HG03196 (cell line): ENCODE measurements around the gene BLNK.
A peak's percentile ranks its signal among the peaks of the same experiment; 100 is the strongest.

ENCODE experiments used
- ATAC-seq: cut with Tn5 transposase; IDR thresholded peaks from one replicate; pipeline ENCODE4 v1.9.1; 2021; ENCODE audit not compliant: unreplicated experiment

Gene BLNK

DNA sequence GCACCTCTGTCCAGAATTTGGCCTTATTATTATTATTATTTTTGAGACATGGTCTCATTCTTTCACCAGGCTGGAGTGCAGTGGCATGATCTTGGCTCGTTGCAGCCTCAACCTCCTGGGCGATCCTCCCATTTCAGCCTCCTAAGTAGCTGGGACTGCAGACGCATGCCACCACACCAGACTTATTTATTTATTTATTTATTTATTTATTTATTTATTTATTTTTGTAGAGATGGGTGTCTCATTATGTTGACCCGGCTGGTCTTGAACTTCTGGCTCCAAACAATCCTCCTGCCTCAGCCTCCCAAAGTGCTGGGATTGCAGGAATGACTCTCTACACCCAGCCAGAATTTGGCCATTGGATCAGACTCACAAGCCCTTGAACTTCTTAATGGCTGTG, 6.4 kb downstream of the BLNK start:
- ATAC-seq: no peak

DNA sequence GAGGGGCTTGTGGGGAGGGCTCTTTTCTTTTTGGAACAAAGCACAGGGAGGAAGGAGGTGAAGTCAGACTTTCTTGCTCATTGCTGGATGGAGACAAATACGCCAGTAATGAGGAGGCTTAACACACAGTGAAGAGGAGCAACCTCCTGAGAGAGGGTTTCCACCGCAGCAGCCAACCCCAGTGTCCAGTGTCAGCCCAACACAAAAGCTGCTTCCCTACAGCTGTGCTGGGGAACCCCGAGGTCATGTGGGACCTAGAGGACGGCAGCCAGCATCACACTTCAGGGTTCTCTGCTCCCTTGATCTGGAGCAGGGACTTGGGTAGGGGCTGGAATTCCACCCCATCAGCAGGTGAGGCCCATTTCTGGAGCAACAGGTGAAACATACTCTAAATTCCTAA, 7.7 kb downstream of the BLNK start:
- no peak for ATAC-seq

DNA sequence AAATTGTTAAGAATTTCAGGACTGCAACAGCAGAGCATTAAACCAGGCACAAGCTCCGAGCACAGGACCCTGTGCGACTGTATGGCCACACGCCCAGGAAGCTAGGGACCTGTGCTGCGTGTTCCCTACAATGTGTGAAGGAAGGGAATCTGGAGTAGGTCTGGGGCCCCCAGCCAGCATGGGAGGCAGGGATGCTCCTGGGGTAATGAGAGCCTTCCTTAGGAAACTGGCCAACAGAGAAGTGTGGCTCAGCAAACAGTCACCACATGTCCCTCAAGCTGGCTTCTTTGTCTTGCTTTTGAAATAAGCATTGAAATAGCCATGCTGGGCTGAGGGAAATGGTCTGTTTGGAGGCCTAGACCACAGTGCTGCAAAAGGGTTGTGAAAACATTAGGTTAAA, 8.2 kb downstream of the BLNK start:
- no peak for ATAC-seq

DNA sequence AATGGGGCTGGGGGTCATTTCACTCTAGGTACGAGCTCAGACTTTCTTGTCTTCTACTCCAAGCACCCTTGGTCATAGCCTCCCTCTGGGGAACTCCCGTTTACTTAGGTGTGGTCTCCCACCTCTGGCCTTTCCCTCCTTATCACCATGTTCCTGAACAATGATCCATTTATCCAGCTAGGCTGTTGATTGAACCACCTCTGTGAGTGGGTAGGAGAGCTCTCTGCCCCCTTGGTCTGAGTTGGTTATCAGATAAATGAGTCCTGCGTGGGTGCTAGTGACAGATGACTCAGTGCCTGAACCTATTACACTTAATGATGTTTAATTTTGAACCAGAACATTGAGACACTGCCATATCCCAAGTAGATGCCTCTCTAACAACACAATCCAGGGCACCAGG, 9.4 kb downstream of the BLNK start:
- ATAC-seq: no peak

DNA sequence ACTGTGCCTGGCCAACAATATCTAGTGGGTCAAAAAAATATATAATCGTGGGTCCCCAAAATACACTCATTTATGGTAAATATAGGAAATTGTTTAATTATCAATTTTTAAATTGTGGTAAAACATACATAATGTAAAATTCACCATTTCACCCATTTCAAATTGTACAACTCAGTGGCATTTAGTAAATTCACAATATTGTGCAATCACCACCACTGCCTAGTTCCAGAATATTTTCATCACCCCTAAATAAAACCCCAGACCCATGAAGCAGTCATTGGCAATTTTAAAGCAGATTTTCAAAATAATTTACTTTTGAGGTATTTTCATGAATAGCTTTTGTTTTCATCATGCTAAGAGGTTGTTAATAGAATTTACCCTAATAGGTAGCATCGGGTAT, 10.2 kb downstream of the BLNK start:
- no peak for ATAC-seq

DNA sequence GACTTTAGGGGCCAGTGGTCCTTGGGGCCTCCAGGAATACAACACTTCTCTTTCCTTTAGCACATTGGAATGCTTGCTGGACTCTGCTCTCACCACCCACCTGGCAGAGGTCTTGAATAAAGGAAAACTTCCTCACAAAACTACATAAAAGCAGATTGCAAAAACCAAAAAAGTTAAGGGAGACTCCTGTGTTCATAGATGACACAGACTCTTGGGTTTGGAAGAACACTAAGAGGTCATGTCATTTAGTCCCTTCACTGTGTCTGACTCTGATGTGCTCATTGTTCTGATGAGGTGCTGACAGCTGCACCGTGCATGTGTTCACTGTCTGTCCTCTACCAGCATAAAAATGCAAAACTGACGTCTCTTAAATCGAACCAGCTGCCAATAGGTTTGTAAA, 11.4 kb downstream of the BLNK start:
- ATAC-seq: no peak

DNA sequence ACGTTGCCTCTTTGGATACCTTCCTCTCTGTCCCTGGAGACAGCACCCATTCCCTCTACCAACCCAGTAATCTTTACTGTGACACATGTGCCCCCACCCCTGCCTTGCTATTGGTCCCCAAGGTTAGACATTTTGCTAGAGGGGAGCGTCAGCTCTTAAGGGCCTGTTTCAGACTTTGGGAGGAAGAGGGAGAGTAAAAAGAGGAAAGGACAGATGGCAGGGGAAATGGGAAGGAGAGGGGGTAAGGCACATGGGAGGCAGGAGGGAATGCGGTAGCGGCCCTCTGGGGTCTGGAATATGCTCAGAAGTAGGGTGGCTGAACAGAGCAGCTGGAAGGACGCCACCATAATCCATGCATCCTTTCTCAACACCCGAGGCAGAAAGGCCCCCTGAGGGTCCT, 12.2 kb downstream of the BLNK start:
- ATAC-seq: no peak

DNA sequence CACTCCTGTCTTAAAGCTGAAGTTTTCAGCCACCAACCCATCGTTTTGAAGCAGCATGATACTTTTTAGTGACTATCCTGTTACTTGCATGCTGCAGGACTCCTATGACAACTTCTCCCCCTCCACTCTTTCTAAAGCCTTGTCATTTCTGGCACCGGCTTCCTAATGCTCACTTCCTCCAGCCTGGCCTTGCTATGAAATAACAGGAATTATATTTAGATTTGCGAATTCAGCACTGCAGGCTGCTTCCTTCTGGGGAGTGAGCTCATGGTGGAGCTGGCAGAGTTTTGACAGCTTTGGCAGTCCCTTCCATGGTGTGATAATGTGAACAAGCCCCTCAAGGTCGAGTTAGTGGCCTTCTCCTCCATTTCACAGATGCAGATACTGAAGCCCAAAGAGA, 13.4 kb downstream of the BLNK start:
- ATAC-seq: no peak

DNA sequence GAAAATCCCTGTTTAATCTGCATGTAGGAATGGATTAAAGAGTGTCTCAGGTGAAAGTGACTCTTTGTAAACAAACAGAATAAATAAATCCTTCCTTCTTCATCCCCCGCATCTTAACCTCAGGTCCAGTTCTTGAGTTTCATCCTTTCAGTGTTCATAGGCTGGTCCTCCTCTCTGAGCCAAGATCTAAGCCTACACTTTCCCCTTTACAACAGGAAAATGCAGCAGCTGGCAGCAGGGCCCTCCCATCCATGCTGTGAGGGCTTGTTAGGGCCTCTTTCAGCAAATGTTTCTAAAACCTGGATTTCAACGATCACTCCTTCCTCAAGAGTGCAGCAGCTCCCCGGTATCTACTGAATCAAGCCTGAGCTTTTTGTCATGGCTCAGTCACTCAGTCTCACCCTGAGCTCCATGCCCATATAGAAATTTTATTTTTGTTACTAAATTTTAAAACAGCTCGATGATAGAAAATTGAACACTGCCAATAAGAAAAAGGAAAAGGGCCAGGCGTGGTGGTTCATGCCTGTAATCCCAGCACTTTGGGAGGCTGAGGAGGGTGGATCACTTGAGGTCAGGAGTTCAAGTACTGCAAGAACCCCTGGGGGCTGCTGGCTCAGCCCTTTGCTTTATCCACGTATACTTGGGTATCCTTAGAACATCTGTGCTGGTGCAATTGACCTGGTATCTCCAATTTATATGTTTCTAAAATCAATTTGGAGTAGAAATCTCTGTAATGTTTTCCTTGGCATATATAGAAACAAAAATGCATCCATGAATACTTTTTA, 15.6 kb downstream of the BLNK start:
- no peak for ATAC-seq

DNA sequence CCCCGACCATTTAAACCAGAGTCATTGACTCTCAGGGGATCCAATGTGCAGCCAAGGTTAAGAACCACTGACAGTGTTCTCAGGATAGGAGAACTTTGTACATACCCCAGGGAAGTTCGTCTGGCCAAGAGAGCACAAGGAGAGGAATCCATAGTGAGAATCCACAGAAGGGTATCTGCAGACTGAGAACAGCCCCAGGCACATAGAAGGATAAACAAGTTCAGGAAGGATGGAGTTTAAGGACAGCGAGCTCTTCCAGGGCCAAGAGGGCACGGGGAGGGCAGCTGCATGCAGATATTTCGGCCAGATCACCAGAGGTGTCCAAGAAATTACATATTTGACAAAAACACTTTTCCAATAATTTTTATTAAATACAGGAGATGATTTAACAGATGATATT, 16.4 kb downstream of the BLNK start:
- no peak for ATAC-seq

DNA sequence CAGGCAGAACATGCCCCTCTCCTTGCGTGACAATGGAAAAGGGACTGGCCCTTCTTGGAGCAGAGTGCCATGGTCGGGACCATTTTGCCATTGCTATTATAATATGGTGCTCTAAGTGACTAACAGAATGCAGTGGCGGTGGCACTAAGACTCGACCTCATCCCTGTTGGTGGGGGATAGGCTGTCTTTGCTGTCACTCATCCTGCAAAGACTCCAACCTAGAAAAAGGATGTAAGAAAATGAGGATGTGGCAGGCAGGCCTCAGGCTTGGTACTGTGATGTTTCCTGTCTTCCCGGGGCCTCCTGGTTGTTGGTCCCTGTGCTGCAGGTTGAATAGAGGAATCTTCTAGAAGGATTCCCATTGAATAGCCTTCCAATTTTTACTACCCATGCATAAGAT, 18.6 kb downstream of the BLNK start:
- ATAC-seq: no peak

DNA sequence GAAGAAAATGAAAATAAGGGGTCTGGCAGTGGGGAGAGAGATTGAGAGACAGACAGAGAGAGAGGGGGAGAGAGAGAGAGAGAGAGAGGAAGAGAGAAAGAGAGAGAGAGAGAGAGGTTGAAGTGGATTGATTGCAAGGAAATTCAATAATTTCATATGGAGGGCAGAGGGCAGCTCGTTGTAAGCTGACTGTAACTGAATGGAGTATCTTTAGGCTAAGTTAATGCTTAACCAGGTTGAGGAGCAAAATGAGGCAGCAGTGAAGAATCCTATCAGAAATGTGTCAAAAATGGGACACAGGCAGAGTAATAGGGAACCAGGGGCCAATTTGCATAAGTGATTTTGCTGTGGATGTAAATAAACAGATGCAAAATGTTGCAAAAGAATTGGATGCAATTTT, 21.0 kb downstream of the BLNK start:
- ATAC-seq: no peak

DNA sequence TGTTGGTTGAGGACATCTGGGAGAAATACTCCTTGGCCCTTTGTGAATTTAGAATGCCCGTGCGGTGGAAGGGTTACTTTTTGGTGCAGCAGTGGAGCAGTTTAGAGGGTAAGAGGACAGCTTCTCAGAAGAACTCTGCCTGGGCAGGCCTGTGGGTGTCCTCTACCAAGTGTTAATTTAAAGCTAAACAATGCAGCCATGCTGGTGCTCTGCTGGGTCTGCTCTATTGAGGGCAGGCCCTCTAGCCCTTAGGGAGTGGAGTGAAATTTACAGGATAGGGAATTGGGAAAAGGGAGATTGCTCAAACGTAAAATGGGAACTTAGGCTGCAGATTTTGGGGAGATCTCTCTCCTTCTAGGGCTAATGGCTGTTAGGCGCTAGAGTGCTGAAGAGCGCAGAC, 22.1 kb downstream of the BLNK start:
- ATAC-seq: no peak

DNA sequence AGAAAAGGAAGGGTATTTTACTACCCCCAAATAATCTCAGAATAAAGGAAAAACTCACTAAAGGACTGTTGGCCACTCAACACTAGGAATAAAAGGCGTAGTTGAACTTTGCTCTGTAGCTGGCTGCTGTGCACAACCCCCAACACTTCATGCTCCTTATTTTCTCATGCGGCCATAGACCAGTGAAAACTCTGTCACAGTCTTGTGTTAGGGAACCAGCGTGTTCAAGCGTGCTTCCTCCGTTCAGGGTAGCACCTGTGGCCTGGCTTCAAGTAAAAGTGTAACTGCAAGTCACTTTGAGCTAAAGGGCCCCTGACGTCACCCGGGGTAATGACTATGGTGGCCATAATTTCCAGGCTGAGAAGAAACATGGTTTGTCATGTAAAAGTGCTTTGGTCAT, 27.0 kb downstream of the BLNK start:
- peak; percentile 97 for ATAC-seq

DNA sequence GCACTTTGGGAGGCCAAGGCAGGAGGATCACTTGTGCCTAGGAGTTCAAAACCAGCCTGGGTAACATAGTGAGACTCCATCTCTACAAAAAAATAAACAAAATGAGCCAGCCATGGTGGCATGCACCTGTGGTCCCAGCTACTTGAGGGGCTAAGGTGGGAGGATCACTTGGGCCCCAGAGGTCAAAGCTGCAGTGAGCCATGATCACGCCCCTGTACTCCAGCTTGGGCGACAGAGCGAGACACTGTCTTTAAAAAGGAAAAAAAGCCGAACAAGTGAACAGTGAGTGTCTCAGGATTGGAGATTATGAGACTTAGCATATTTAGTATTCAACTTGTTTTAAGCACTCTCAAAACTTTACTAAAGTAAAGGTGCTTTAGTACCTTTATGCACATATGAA, 28.1 kb downstream of the BLNK start:
- no peak for ATAC-seq

DNA sequence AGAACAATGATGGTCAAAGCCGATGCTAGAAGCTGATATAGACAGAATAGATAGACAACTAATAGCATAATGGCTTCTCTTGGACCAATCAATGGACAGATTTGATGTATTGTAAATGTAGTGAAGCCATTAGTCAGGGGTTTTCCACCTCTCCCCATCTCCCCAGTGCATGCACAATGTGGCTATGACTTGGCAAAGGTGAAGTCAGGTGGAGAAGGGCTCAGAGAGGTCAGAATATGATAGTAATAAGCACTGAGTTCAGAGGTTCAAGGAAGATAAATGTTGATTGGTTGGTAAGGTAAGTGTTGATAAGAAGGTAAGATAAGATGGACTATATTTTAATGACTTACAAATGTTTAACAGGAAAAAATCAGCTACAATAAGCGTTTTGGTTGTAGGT, 28.5 kb downstream of the BLNK start:
- no peak for ATAC-seq

DNA sequence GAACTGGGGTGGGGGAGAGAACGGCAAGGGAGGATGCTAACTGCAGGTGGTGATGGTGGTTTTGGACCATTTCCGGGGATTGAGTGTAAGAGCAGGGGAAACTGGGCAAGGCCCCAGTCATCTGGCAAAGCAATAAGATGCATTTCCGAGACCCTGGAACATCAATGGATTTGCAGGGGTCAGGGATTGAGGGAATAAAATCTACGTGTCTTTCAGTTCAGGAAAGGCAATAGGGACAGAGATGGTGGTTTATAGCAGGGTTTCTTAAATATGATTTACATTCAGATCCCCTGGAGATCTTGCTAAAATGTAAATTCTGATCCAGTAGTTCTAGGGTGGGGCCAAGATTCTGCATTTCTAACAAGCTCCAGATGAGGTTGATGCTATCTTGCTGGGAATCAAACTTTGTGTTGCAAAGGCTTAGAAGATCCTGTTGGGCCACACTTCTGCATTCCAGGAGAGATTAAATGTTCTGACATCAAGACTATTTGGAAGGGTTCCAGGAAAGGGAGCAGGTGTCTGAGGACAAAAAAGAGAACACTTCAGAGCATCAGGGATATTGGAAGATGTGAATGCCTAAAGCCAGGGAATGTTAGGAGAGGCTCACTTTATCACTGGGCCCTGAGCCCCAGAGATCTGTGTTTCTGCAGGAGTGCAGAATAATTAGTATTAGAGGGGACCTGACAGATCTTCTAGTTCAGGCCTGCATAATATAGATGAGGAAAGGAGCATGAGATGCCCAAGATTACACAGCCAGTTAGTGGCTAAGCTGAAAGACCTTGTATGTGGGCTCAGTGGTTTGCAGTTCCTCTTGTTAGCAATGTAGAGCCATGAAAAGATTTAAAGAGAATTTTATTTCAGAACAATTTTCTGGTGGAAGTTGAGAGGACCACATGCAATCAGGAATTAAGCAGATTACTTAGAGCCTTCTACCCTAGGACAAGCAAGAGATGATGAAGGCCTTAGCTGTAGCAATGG, 32.4 kb downstream of the BLNK start:
- ATAC-seq: no peak

DNA sequence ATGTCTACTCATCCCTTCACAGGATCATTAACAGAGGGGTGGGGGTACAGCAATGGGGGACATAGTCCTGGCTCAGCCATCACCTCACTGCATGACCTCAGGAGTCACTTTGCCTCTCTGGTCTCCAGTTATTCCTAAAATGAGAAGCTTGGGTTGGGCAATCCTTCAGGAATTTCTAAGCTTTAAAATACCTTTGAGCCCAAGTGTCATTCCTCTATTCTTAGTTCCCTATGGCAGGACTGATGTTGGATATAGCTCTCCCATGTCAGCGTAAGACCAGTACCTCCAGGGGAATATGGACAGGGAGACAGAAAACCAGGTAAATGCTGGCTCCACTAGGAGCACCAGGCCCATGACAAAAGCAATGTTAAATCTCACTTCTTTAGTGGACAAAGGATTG, 34.5 kb downstream of the BLNK start:
- no peak for ATAC-seq

DNA sequence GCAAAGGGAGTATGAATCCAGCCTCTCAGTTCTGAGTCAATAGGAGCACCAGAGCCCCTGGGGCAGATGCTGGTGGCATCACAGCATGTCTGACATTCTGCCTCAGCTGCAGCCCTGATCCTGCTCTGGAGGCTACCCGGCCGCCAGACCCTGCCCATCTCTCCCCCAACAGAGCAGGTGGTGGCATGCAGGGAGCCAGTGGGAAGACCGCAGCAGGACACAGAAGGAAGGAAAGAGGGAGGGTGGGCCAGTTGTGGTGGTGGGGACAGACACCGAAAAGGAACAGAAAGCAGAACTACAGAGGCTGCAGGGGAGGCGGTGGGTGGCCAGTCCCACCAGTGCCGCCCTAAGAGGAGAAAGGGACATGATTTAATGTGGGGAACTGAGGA, 35.3 kb downstream of the BLNK start:
- ATAC-seq: no peak

DNA sequence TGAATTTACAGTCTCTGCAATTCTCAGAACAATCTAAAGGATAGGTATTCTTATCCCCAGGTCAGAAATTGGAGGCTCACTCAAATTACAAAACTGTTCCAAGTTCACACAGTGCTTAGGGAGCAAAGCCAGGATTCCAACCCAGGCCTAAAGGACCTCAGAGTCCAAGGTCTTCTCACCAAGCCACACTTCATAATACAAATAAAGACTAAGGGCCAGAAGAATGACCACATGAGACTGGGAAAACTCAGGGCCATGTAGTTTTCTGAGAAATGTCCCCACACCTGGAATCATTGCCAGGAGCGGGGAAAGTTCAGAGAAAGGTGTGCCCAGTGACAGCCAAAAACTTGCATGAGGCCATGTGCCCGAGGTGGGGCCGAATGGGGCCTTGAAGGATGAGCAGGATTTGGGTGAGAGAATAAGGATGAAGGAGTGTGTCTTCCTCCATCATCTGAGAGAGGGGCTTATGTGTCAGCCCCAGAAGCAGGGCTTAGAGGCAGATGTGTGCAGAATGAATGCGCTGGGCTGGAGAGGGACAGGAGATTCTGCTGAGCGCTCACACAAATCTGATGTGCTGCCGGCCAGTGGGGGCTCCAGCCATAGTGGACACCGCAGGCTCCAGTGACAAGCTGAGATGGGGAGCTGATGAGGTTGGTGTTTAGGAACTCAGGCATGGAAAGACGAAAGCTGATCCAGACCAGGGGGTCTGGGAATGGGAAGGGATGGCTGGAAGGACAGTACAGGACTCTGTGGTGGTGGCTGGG, 35.9 kb downstream of the BLNK start:
- ATAC-seq: no peak

DNA sequence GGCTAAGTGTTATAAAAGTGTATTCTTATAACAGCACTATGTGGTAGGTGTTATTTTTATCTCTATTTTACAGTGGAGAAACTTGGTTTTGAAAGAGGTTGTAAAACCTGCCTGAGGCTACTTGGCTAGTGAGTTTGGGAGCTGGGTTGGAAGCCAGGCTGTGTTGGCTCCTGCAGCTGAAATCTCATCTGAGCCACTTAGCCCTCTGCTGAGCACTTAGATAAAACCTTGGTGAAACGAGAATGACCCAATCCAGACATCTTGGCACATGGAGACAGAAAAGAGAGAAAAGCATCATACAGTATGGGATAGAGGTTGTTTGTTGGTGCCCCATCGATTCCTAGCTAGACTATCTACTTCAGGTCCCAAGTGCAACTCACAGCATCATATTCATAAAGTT, 37.4 kb downstream of the BLNK start:
- no peak for ATAC-seq

DNA sequence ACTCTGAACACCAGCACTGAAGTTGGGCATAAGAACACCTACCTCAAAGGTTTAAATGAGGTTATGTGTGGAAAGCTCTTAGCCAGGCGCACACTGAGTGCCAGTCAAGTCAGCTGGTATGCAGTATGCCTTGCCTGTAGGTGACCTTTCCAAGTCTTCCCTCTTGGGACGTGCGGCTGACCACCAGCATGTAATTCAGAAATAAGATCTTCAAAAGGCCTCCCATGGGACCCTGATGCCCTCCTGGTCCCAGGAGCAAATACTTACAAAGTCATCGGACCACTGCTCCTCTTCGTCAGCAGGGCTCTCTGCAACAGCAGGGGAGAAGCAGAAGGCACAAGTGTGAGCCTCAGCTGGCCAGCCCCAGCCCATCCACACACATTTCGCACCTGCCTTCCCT, 40.8 kb downstream of the BLNK start:
- no peak for ATAC-seq
